ENCODE results near the gene TSPAN14.
"Not testable (repeated sequence)": the region's sequence is repeated elsewhere in the genome, so short reads cannot be mapped to it uniquely, and the experiment has no call there.

TSPAN14 gene

GRCh38 chr10:80477813-80478212 lies 23.7 kb downstream of the TSPAN14 start:
- H3K9me3 ChIP-seq (ENCODE audit: low read length) = 0 out of 2 replicates have a peak, but pooled peaks cover 8% of the 10 kb centered on the region
- no peak overlapping the region for H3K4me2 ChIP-seq (ENCODE audit: low read length)
- no peaks in the 10 kb centered on the region for H3K27me3 ChIP-seq (ENCODE audit: insufficient read depth, low read length)
- no peaks in the 10 kb centered on the region for H3K9me2 ChIP-seq (ENCODE audit: low read depth, low read length)
- no peak overlapping the region for H2AFZ ChIP-seq (ENCODE audit: low read length)
- no peak overlapping the region for H3K4me3 ChIP-seq (ENCODE audit: low read depth, low read length, poor library complexity, severe bottlenecking)
- H3K4me1 ChIP-seq (ENCODE audit: insufficient read depth, low read length, severe bottlenecking) = peaks cover 23% of the 10 kb centered on the region
- H3K79me2 ChIP-seq (ENCODE audit: insufficient read depth, low read length) = peaks cover 41% of the 10 kb centered on the region
- peaks cover 30% of the 10 kb centered on the region for H3K36me3 ChIP-seq (ENCODE audit: insufficient read depth, low read length)
- H3F3A ChIP-seq (ENCODE audit: insufficient read depth, low read length) = no peaks in the 10 kb centered on the region
- no peaks in the 10 kb centered on the region for H4K20me1 ChIP-seq (ENCODE audit: insufficient read depth, low read length)
- H3K27ac ChIP-seq (ENCODE audit: low read depth, low read length, poor library complexity, severe bottlenecking) = no peak overlapping the region
- no peak for TF ChIP-seq CTCF (IDR thresholded peaks at IDR 0.05; ENCODE audit: low read length)
- TF ChIP-seq EZH2 (IDR thresholded peaks at IDR 0.05; ENCODE audit: borderline replicate concordance, low read length) = no peak
- H3K9ac ChIP-seq (ENCODE audit: low read length) = no peak overlapping the region

- H3F3A ChIP-seq (ENCODE audit: insufficient read depth, low read length); H3K4me2 ChIP-seq (ENCODE audit: low read length); H3K9me2 ChIP-seq (ENCODE audit: low read depth, low read length); H2AFZ ChIP-seq (ENCODE audit: low read length); H3K27me3 ChIP-seq (ENCODE audit: insufficient read depth, low read length); H3K27ac ChIP-seq (ENCODE audit: low read depth, low read length, poor library complexity, severe bottlenecking); H3K9ac ChIP-seq (ENCODE audit: low read length); H3K4me3 ChIP-seq (ENCODE audit: low read depth, low read length, poor library complexity, severe bottlenecking); H3K9me3 ChIP-seq (ENCODE audit: low read length); H4K20me1 ChIP-seq (ENCODE audit: insufficient read depth, low read length): not testable (repeated sequence)
- peaks cover 26% of the 10 kb centered on the region for H3K4me1 ChIP-seq (ENCODE audit: insufficient read depth, low read length, severe bottlenecking)
- peaks cover 38% of the 10 kb centered on the region for H3K79me2 ChIP-seq (ENCODE audit: insufficient read depth, low read length)
- peaks cover 26% of the 10 kb centered on the region for H3K36me3 ChIP-seq (ENCODE audit: insufficient read depth, low read length)
Measured at GRCh38 chr10:80480373-80480772, 26.3 kb downstream of the TSPAN14 start.

- no peaks in the 10 kb centered on the region for H3K9me2 ChIP-seq (ENCODE audit: low read depth, low read length)
- no peaks in the 10 kb centered on the region for H3F3A ChIP-seq (ENCODE audit: insufficient read depth, low read length)
- no peak overlapping the region for H3K4me2 ChIP-seq (ENCODE audit: low read length)
- H3K9me3 ChIP-seq (ENCODE audit: low read length) = 0 out of 2 replicates have a peak, but pooled peaks cover 8% of the 10 kb centered on the region
- no peak overlapping the region for H3K4me3 ChIP-seq (ENCODE audit: low read depth, low read length, poor library complexity, severe bottlenecking)
- no peaks in the 10 kb centered on the region for H4K20me1 ChIP-seq (ENCODE audit: insufficient read depth, low read length)
- no peak overlapping the region for H2AFZ ChIP-seq (ENCODE audit: low read length)
- no peak overlapping the region for H3K27ac ChIP-seq (ENCODE audit: low read depth, low read length, poor library complexity, severe bottlenecking)
- TF ChIP-seq CTCF (IDR thresholded peaks at IDR 0.05; ENCODE audit: low read length) = no peak
- no peak for TF ChIP-seq EZH2 (IDR thresholded peaks at IDR 0.05; ENCODE audit: borderline replicate concordance, low read length)
- peaks cover 43% of the 10 kb centered on the region for H3K79me2 ChIP-seq (ENCODE audit: insufficient read depth, low read length)
- H3K36me3 ChIP-seq (ENCODE audit: insufficient read depth, low read length) = peaks cover 26% of the 10 kb centered on the region
- no peaks in the 10 kb centered on the region for H3K27me3 ChIP-seq (ENCODE audit: insufficient read depth, low read length)
- H3K9ac ChIP-seq (ENCODE audit: low read length) = no peak overlapping the region
- peaks cover 31% of the 10 kb centered on the region for H3K4me1 ChIP-seq (ENCODE audit: insufficient read depth, low read length, severe bottlenecking)
Measured at GRCh38 chr10:80480852-80481251, 26.7 kb downstream of the TSPAN14 start.

- H3K36me3 ChIP-seq (ENCODE audit: insufficient read depth, low read length) = peaks cover 8% of the 10 kb centered on the region; the same call in 1 of the 2 replicates
- no peaks in the 10 kb centered on the region for H3K27me3 ChIP-seq (ENCODE audit: insufficient read depth, low read length)
- no peak overlapping the region for H3K4me2 ChIP-seq (ENCODE audit: low read length)
- H3K4me3 ChIP-seq (ENCODE audit: low read depth, low read length, poor library complexity, severe bottlenecking) = no peak overlapping the region
- no peak overlapping the region for H3K9ac ChIP-seq (ENCODE audit: low read length)
- no peaks in the 10 kb centered on the region for H3K9me2 ChIP-seq (ENCODE audit: low read depth, low read length)
- H4K20me1 ChIP-seq (ENCODE audit: insufficient read depth, low read length) = no peaks in the 10 kb centered on the region
- H3K4me1 ChIP-seq (ENCODE audit: insufficient read depth, low read length, severe bottlenecking) = peaks cover 35% of the 10 kb centered on the region
- H3K9me3 ChIP-seq (ENCODE audit: low read length) = no peaks in the 10 kb centered on the region
- H3F3A ChIP-seq (ENCODE audit: insufficient read depth, low read length) = no peaks in the 10 kb centered on the region
- H3K27ac ChIP-seq (ENCODE audit: low read depth, low read length, poor library complexity, severe bottlenecking) = peak overlapping the region; percentile 12
- peaks cover 34% of the 10 kb centered on the region for H3K79me2 ChIP-seq (ENCODE audit: insufficient read depth, low read length)
- no peak overlapping the region for H2AFZ ChIP-seq (ENCODE audit: low read length)
- TF ChIP-seq EZH2 (IDR thresholded peaks at IDR 0.05; ENCODE audit: borderline replicate concordance, low read length) (no peak), CTCF (IDR thresholded peaks at IDR 0.05; ENCODE audit: low read length) (no peak)
Measured at GRCh38 chr10:80484243-80484642, 30.1 kb downstream of the TSPAN14 start.

Measured in OCI-LY1 (cell line).